HL-60 (cell line): ENCODE results near the gene HIP1R.

Experiments
- DNase-seq, 2 experiments: peaks; one replicate each; pipeline ENCODE4 v3.0.0-alpha.2; 2010 to 2020; ENCODE audit warnings: low read depth in 1 of 2, low spot score in 1 of 2
- H3K27ac ChIP-seq: fragments of 250-450 bp; sonication (Bioruptor Pico); replicated peaks from 2 replicates; pipeline ENCODE4 v1.5.1; 2020; ENCODE audit warnings: mild to moderate bottlenecking, moderate library complexity
- H3K27me3 ChIP-seq: fragments of 250-450 bp; sonication (Bioruptor Pico); 2 replicates; pipeline ENCODE4 v1.5.1; 2021; ENCODE audit warnings: mild to moderate bottlenecking, moderate library complexity; ENCODE audit not compliant: insufficient read depth, poor library complexity, severe bottlenecking
- H3K4me3 ChIP-seq: replicated peaks from 2 replicates; pipeline ENCODE4 v1.5.1; 2011; ENCODE audit warnings: mild to moderate bottlenecking, control low read depth, low read length; ENCODE audit not compliant: insufficient read depth
- GABPA ChIP-seq: IDR thresholded peaks from 2 replicates; pipeline ENCODE4 v1.6.1; 2012; ENCODE audit warnings: low read depth
- POLR2AphosphoS5 ChIP-seq: IDR thresholded peaks from 2 replicates; pipeline ENCODE4 v1.6.1; 2012; ENCODE audit warnings: low read depth
- SPI1 ChIP-seq: IDR thresholded peaks from 2 replicates; pipeline ENCODE4 v1.6.1; 2012; ENCODE audit warnings: low read depth, mild to moderate bottlenecking, borderline replicate concordance
- TF ChIP-seq, protein P1 (sequence below): IDR thresholded peaks from 2 replicates; pipeline ENCODE4 v1.6.1; 2012; ENCODE audit warnings: low read depth; ENCODE audit not compliant: insufficient replicate concordance
- TF ChIP-seq, protein P2 (sequence below): IDR thresholded peaks from one replicate; pipeline ENCODE4 v1.5.1; 2011; ENCODE audit warnings: low read length, control low read depth, inconsistent platforms; ENCODE audit not compliant: insufficient read depth

Gene HIP1R

DNA sequence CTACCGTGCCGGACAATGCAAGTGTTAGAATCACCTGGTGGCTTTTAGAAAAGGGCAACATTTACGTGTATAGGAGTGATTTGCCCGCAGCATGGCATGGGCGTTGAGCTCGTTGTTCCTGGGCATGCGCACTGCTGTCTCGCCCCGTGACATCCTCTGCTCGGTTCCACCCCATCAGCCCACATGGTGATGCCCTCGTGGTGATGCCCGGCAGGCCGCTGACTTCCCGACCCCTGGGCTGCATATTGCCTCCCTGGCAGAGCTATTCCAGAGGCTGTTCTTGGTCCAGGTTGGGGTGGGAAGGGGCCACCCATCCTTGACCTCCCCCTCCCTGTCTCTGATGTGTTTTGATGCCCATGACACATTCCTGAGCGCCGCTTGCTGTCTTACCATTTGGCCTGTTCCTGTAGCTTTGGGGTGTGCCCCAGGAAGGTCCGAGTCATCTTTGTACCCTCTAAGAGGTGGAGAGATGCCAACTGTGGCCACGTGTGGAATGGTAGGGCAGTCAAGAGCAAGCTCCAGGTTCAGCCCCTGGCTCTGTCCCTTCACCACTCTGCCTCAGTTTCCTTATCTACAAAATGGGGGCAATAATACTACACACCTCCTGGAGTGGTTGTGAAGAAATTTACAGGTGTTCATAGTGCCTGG is 4.8 kb downstream of the HIP1R start:
- no peak for DNase-seq
- no peak for TF ChIP-seq POLR2AphosphoS5
- TF ChIP-seq GABPA = no peak
- TF ChIP-seq, protein P1, sequence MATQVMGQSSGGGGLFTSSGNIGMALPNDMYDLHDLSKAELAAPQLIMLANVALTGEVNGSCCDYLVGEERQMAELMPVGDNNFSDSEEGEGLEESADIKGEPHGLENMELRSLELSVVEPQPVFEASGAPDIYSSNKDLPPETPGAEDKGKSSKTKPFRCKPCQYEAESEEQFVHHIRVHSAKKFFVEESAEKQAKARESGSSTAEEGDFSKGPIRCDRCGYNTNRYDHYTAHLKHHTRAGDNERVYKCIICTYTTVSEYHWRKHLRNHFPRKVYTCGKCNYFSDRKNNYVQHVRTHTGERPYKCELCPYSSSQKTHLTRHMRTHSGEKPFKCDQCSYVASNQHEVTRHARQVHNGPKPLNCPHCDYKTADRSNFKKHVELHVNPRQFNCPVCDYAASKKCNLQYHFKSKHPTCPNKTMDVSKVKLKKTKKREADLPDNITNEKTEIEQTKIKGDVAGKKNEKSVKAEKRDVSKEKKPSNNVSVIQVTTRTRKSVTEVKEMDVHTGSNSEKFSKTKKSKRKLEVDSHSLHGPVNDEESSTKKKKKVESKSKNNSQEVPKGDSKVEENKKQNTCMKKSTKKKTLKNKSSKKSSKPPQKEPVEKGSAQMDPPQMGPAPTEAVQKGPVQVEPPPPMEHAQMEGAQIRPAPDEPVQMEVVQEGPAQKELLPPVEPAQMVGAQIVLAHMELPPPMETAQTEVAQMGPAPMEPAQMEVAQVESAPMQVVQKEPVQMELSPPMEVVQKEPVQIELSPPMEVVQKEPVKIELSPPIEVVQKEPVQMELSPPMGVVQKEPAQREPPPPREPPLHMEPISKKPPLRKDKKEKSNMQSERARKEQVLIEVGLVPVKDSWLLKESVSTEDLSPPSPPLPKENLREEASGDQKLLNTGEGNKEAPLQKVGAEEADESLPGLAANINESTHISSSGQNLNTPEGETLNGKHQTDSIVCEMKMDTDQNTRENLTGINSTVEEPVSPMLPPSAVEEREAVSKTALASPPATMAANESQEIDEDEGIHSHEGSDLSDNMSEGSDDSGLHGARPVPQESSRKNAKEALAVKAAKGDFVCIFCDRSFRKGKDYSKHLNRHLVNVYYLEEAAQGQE = no peak
- TF ChIP-seq, protein P2, sequence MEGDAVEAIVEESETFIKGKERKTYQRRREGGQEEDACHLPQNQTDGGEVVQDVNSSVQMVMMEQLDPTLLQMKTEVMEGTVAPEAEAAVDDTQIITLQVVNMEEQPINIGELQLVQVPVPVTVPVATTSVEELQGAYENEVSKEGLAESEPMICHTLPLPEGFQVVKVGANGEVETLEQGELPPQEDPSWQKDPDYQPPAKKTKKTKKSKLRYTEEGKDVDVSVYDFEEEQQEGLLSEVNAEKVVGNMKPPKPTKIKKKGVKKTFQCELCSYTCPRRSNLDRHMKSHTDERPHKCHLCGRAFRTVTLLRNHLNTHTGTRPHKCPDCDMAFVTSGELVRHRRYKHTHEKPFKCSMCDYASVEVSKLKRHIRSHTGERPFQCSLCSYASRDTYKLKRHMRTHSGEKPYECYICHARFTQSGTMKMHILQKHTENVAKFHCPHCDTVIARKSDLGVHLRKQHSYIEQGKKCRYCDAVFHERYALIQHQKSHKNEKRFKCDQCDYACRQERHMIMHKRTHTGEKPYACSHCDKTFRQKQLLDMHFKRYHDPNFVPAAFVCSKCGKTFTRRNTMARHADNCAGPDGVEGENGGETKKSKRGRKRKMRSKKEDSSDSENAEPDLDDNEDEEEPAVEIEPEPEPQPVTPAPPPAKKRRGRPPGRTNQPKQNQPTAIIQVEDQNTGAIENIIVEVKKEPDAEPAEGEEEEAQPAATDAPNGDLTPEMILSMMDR = no peak
- no peak for TF ChIP-seq SPI1
- H3K4me3 ChIP-seq = no peak overlapping the region
- no peaks in the 10 kb centered on the region for H3K27me3 ChIP-seq
- no peak overlapping the region for H3K27ac ChIP-seq

DNA sequence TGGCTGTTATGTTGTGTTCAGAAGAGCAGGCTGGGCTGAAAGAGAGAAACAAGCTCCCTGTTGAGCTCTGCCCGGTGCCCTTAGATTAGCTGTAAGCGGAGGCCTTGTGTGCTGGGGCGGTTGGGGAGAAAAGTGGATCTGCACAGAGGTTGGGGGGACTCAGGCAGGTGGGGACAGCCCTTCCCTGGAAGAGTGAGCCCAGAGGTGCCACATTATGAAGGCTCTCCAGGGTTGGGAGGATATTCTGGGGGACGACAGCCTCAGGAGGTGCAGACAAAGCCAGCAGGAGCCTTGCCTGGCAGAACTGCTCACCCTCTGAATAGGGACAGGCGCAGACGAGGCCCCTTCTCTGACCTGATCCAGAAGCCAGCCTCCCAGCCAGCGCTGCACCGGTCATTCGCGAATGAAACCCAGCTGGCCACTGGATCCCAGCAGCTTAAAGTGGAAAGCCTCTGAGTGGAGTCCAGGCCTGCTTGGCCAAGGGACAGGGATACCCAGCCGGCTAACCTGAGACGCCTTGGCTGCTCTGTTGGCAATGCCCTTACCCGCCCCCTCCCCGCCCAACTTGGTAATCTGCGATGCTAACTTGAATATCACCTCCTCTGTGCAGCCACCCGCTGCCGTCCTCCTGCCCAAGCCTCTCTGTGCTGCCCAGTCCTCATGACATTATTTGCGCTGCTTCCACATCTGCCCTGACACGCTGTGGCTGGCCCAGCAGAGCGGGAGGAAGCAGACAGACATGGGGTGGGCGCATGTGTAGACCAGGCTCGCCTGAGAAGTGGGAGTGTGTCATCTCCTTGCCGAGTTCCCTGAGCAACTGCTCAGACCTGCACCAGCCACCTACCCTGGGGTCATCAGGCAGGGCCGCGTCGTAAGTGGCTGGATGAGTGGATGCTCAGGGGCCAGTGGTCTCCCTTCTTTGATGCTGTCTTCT is 5.6 kb downstream of the HIP1R start:
- TF ChIP-seq, protein P2 = no peak
- TF ChIP-seq, protein P1 = no peak
- TF ChIP-seq SPI1 (no peak), GABPA (no peak), POLR2AphosphoS5 (no peak)
- Histone ChIP-seq H3K4me3 (no peak overlapping the region), H3K27ac (no peak overlapping the region), H3K27me3 (no peaks in the 10 kb centered on the region)
- no peak for DNase-seq

DNA sequence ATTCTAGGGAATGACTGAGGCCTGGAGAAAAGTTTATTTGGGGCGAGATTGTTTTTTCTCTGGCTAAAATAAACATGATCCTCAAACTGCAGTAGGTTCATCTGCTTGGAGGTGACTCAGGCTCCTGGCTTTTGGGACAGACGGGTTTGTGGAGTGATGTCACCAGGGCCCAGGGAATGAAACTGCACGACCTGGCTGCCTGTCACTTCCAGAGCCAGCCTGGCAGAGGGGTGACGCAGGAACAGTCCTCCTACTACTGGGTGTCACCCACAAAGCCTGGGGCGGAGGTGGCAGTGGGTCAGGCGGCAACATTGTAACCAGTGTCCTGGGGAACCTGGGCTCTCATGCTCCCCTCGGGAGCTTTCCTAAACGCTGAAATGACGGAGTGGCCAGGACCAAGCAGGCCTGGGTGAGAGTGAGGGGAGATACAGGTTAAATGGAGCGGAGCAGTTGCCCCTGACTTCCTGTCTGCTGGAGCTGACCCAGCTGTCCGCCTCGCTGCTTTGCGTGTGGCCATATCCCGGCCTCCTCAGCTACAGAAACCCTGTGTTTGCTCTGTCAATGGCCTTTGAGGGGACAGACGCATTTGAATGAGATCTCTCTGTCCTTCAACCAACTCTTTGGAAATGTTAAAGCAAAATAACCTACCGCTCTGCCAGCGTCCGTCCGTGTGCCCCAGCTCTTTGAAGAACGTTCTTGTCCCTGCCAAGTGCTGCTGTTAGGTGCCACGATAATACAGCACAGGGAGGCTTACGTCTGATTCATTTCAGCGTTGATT is 6.5 kb downstream of the HIP1R start:
- DNase-seq = no peak
- no peaks in the 10 kb centered on the region for H3K27me3 ChIP-seq
- TF ChIP-seq, protein P2 = no peak
- TF ChIP-seq SPI1 (no peak), GABPA (no peak), POLR2AphosphoS5 (no peak)
- TF ChIP-seq, protein P1 = no peak
- H3K27ac ChIP-seq = no peak overlapping the region
- H3K4me3 ChIP-seq = no peak overlapping the region
